GM18526 (cell line): Measurements from ENCODE around the gene TLCD2.

ENCODE experiments used
- POLR2A ChIP-seq: IDR thresholded peaks from 3 replicates; pipeline ENCODE4 v1.6.1; 2011; ENCODE audit not compliant: insufficient read length; ENCODE audit errors: extremely low read depth

Gene TLCD2

DNA sequence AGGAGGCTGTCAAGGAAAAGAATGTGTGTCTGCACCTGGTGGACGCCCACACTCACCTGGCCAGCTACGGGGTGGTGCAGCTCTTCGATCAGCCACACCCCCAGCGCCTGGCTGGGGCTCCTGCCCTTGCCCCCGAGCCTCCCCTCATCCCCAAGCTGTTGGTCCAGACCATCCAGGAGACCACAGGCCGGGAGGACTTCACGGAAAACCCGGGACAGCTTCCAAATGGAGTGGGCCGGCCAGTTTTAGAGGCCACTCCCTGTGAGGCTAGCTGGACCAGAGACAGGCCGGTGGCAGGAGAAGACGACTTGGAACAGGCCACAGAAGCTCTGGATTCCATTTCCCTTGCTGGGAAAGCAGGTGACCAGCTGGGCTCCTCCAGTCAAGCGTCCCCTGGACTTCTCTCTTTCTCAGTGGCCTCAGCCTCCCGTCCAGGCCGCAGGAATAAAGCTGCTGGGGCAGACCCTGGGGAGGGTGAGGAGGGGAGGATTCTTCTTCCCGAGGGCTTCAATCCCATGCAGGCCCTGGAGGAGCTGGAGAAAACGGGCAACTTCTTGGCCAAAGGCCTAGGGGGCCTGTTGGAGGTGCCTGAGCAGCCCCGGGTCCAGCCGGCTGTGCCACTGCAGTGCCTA is 16.6 kb upstream of the TLCD2 start:
- no peak for TF ChIP-seq POLR2A

DNA sequence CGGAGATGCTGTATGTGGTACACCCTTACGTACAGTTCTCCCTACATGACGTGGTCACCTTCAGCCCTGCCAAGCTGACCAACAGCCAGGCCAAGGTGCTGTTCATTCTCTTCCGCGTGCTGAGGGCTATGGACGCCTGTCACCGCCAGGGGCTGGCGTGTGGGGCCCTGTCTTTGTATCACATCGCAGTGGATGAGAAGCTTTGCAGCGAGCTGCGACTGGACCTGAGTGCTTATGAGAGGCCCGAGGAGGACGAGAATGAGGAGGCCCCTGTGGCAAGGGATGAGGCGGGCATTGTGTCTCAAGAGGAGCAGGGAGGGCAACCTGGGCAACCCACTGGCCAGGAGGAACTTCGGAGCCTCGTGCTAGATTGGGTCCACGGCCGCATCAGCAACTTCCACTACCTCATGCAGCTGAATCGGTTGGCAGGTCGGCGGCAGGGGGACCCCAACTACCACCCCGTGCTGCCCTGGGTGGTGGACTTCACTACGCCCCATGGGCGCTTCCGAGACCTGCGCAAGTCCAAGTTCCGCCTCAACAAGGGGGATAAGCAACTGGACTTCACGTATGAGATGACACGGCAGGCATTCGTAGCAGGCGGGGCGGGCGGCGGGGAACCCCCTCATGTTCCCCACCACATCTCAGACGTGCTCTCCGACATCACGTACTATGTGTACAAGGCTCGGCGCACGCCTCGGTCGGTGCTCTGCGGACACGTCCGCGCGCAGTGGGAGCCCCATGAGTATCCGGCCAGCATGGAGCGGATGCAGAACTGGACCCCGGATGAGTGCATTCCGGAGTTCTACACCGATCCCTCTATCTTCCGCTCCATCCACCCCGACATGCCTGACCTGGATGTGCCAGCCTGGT is 15.7 kb upstream of the TLCD2 start:
- no peak for TF ChIP-seq POLR2A

DNA sequence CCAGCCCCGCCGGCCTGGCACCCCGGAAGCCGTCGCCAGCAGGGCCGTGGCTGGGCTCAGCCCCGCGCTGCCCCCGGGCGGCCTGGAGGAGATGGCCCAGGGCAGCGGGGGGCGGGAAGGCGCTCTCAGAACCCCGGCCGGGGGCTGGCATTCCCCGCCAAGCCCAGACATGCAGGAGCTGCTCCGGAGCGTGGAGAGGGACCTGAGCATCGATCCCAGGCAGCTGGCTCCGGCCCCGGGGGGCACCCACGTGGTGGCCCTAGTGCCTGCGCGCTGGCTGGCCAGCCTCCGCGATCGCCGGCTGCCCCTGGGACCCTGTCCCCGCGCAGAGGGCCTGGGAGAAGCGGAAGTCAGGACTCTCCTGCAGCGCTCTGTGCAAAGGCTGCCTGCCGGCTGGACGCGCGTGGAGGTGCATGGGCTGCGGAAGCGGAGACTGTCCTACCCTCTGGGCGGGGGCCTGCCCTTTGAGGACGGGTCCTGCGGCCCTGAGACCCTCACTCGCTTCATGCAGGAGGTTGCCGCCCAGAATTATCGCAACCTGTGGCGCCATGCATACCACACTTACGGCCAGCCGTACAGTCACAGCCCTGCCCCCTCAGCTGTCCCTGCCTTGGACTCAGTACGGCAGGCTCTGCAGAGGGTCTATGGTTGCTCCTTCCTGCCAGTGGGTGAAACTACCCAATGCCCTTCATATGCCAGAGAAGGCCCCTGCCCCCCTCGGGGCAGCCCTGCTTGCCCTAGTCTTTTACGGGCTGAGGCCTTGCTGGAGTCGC is 14.9 kb upstream of the TLCD2 start:
- TF ChIP-seq POLR2A, result no peak

DNA sequence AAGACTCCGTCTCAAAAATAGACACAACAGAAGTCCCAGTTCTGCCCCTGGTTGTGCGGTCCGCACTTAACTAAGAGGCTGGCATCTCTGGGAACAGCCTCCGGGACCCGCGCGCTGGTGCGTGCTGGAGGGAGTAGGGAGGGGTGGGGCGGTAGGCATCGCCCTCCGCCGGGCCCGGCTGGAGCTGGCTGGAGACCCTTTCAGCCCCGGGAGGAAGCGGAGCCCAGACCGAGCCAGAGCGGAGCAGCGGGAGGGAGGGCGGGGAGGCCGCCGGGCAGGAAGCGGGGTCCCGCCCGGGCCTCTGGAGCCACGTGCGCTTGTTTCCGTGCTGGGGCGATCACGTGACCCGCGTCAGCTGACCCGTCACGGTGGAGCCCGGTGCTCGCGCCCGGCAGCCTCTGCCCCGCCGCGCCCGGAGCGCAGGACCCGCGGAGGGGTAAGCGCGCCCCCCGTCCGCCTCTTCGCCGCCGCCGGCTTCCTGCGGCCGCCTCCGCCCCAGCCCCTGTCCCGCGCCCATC is 14.2 kb upstream of the TLCD2 start, which contains the start of gene WDR81:
TSS of gene WDR81 (plus strand) at position 354 of the 518 bp plus-strand sequence. CDS start 256 bp downstream, outside the sequence.
- TF ChIP-seq POLR2A, result peak; percentile 43

DNA sequence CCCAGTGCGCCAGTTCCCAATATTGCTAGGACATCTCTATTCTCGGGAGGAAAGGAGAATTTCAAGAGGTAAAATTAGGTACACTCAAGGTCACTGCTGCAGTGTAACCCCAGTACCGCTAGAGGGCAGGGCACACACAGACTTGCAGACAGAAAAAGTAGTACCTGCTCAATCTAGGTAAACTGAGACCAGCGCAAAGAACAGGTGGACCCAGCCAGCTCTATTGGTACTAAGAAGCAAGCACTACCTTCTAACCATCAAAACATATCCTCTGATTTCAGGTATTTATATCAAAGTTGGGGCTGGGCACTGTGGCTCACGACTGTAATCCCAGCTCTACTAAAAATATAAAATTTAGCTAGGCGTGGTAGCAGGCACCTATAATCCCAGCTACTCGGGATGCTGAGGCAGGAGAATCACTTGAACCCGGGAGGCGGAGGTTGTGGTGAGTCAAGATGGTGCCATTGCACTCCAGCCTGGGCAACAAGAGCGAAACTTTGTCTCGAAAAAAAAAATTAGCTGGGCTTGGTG is 10.7 kb upstream of the TLCD2 start:
- TF ChIP-seq POLR2A, result no peak

DNA sequence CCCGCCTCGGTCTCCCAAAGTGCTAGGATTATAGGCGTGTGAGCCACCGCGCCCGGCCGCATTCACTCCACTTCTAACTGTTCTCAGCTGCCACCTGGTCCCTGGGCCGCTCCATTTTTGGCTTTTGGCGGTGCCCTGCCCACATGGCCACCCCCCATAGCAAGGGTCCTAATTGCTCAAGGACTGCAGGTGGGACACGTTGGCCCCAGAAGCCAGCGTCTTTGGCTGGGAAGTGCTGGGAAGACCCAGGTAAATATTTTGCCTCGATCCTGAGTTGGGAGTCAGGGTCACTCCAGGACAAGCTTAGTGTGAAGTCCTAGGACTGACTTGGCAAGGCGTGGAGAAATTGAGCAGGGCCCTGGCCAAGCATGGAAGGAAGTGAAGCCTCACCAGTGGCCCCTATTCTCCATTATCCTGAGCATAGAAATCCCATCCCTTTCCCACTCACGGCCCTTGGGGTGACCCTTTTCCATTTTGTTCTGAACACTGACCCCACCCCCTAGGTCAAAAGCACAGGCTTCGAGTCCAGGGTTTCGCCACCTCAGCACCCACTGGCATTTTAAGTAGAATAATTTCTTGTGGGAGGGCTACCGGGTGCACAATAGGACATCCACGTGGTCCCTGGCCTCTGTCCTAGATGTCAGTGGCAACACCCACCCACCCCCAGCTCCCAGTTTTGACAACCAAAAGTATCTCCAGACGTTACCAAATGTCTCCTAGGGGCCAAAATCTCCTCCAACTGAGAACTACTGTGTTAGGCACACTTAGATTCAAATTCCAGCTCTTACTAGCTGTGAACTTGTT is 8.4 kb upstream of the TLCD2 start:
- no peak for TF ChIP-seq POLR2A

DNA sequence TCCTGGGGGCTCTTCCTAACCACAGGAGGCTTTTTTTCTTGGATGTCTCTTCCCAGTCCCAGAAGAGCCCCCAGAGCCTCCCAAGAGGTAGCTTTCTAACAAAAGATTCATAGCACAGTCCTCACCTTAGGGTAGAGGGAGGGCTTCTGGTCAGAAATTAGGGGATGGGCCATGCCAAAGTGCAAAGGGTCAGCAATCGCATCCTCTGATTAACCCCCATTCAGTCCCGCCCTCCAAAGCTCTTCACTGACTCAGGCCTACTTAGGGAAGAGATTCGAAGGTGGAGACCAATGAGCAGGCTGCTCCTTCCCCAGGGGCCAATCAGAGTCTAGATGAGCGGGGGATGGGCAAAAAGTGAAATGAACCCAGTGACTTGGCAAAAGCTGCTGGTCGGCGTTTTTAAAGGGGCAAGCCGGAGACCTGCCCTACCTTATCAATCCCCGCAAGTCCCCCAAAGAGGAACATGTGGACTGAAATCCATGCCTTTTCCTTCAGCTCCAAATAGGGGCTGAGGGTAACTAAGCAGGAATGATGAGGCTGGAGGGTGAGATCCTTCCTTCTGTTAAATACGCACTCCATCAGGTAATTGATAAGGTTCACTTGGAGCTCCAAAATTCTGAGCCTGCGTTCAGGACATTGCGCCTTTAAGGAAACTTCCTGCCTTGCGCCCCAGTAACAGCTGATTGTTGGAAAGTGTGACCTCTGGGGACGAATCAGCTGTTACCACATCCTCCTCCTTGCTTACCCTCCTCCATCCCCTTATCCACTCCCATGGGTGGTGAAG is 6.9 kb upstream of the TLCD2 start:
- peak; percentile 57 for TF ChIP-seq POLR2A

DNA sequence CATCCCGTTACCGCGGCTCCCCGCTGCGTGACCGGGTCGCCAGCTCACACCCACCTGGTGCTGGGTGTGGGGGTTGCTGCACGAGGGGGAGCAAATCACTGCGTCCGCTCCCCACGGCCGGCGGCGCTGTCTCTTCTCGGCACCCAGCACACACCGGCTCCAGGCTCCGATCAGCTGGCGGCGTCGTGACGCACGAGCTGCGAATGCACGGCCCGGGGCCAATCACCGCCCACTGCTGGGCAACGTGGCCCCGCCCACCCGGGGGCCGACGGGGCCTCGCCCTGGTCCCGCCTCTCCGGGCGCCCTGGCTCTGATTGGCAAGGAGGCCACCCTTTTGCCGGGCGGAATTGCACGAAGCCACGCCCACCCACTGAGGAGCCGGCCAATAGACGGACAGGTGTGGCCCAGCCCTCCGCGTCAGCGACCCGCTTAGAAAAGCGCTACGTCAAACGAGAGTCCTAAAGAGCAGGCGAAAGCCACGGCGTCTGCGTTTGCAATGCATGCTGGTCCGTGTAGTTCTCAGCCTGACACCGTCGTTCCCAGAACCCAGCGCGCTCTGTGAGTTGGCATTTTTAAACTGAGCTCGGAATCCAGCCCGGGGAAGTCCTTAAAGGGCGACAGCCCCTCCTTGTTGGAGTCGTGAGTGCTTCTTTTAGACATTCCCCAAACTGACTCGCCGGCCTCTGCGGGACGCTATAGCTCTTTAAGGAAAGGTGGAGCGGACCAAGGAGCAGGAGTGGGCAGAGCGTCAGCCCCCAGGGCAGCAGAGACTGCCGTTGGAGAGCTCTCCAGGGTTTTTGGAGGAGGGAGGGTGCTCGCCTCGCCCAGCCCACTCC is 6.1 kb upstream of the TLCD2 start:
- peak; percentile 94 for TF ChIP-seq POLR2A

DNA sequence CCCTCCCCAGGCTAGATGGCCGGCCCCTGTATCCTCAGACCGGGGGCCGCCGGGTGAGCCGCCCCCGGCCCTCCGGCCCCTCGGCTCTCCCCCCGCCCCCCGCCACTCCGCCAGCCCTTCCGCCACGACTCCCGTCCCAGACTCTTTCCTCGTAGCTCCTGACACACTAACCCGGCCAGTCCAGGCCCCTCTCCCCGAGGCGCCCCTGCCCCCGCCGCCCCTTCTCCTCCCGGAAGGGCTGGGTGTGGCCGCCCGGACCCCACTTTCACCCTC is 5.6 kb upstream of the TLCD2 start:
- no peak for TF ChIP-seq POLR2A

DNA sequence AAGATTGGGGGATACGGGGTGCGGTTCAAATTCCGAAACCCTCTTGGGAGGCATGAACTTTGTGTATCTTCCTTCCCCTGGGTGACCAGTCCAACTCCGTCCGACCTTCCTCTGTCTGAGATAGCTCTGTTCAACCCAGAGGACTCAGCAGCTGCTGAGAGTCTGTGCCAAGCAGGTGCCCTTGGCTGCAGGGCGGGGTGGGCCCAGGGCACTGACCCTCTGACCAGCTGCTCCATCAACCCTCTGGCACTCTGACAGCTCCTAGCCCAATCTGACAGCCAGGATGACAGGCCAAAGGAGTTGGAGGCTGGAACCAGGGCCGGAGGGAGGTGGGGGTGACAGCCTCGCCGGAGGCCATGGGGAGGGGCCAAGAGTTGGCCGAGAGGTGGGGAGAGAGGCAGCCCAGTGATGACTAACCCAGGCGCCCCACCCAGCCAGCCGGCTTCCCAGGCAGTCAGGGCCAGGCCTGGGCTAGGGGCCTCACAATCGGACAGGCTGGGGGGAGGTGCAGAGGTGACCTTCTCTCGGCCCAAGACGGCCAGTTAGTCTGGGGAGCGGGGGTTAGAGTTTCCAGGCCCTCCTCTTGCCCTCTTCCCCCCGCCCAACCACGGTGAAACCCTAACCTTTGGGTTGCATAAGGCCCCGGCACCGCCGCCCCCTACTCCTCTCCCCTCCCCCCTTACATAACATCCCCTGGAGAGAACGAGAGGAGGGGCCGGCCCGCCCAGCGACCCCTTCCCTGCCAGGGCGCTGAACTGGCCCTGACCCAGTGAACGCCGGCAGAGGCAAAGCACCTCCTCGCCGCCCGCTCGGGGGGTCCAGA is 5.0 kb upstream of the TLCD2 start:
- TF ChIP-seq POLR2A, result no peak

DNA sequence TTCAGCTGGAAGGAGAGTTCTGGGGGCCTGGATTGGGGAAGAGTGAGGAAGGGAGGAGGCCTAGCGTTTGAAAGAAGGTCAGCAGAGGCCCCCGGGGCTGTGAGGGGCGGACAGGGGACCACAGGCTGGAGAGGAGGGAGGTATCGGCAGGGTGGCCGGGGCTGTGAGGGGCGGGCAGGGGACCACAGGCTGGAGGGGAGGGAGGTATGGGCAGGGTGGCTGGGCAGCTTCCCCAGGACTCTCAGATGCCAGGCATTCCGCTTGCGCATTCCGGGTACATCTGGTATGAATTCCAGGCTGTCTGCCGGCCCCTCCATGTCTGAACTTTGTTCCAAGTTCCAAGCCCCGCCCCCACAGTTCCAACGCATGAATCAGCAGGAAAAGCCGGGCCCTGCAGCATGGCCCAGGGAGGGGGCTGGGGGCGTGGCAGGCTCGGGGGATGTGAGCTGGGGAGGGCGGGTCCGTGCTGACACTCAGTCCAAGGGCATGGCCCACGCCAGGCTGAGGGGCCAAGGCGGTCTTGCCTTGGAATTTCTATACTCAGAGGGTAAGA is 4.3 kb upstream of the TLCD2 start:
- no peak for TF ChIP-seq POLR2A

DNA sequence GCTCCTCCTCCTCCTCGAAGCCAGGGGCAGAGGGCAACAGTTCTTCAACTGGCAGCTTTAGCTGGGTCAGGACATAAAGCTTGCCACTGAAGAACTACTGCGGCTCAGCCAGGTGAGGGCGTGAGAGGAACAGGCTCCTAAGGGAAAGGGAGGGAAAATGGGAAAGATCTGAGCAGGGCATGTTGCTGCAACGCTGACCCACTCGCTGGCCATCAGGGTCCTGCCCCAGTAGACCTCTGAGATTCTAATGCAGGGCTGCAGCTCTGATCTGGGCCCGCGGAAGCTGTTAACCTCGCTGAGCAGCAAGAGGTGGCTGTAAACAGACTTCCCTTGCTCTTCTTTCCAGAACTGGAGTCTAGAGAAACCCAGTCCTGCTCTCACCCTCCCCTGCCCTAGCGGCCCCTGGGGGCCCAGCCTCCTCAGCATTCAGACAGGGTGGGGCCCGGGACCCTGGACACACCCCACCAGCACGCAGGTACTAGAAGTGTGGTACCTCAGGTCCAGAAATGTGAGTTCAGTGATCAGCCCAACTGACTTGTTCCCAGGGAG is 3.8 kb upstream of the TLCD2 start:
- TF ChIP-seq POLR2A, result no peak
